M059J (cell line): ENCODE data around the gene LAMA2. TPM values are rescaled to one million over a fixed set of nuclear protein-coding genes. Genes with fewer than 3 reads are reported as not detected.
"Not testable (repeated sequence)": the region's sequence is repeated elsewhere in the genome, so short reads cannot be mapped to it uniquely, and the experiment has no call there.

Experiments
- DNase-seq: peaks from one replicate; pipeline ENCODE4 v3.0.0-alpha.2; 2012; ENCODE audit warnings: low read depth
- total RNA-seq: library from RNA; depleted of rRNA; stranded (reverse); fragments of >200 nt; shearing (Covaris generic); gene quantifications from 2 replicates; pipeline ENCODE4 v1.2.3, GENCODE V29; 2014

LAMA2 gene
- total RNA-seq, 1 experiment from 2014 or later = 3.8 TPM

DNA sequence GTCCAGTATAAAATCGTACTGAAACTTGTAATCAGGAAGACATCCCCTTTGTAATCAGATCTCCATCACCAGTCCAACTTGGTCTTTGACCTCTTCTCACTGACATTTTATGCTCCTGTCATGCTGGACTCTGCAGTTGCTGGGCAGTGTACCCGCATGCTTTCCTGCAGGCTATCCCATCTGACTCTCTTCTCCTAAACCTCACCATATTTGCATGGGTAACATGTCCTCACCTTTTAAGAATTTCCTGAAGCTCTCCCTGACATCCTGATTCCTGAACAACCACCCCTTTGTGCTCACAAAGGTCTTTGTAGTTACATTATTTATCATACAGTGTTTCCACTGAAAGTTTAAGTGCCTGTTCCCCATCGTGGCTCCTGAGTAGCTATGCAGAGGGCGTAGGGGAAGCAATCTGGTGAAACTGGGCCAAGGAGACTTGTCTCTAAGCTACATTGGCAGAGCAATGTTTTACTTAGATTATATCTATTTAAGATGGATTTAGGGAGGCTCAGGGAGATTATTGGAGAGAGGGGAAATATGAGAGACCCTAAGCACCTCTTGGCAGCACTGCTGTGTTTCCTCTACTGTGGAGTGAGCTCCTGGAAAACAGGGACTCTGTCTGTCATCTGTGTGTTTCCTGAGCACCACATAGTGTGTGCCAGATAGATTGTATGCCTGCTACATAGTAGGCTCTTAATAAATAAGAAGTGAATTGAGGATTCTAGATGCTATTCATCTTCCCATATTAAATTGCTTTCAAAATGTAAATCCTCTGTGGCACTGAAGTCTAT is 124.0 kb downstream of the LAMA2 start:
- no peak for DNase-seq

DNA sequence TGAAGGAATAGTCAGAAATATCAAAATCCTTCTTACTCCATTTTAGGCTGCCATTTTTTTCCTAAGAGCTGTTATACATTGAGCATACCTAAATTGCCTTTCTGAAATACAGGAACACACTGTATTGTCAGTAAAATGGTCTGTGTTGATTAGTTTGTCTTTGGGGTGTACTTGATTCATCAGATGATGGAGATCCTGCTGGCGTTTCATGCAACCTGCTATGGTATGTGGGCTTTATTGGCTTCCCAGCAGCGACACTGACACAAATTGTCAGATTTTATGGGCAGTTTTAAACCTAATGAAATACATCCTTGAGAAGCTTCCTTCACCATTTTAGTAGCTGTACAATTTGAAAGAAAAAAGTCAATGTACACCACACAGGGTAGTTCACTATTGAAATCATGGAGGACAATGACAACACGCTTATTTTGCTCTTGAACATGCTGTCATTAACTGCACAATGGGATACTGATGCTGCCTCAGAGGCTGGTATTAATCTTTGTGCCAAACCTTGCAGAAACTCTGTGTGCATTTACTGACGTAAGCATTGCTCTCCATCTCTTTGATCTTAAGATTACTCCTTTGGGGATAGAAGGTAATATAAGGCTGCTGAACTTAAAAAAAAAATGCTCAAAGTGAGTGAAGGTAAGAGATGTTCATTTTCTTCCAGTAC is 124.9 kb downstream of the LAMA2 start:
- no peak for DNase-seq

DNA sequence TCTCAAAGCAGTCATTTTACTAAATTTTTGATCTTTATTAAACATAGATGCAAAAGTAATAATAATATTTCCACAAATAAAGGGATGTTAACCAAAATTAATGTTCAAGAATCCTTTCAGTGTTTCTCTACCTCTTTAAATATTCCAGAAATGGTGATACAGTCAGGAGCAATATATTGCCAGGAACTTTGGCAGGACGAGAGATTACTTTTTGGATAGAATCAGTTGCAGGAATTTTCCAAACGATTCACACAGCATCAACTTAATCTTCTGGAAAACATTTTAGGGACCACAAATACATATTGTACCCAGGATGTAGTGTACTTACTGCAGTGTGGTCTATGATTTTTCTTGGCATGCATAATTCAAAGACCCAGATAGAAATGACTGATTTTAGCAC is 125.7 kb downstream of the LAMA2 start:
- DNase-seq = no peak

DNA sequence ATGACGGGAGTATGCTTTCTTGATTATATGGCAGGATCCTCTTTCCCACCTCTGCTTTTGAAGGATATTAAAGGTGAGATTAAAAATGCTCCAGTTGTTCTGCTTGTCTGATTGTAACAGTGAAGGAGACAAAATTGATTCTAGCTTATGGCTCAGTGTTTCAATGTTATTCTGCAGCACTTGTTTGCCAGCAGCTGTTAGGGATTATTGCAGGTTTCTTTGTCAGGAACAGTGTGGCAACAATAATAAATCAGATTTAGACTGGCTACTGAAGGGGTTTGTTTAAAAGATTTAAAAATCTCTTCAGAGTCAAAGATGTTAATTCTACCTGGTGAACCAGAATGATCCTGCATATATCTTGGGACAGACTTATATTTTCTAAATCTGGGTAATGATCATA is 126.9 kb downstream of the LAMA2 start:
- no peak for DNase-seq

DNA sequence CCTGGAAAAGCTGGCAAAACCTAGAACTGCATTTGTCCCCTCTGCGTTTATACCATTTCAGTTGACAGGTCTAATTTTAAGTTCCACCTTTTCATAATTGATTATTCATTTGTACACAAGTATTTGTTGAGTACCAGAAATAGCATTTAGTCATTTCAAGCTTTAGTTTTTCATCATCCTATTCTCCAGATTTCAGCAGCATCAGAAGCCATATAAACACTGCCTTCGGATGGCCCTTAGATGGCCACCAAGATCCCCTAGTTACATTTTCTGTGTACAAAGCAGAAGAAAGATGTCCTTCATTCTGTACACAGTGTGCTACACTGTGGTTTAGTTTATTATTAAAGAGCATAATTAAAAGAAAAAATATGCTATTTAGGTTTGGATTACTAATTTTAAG is 131.4 kb downstream of the LAMA2 start:
- no peak for DNase-seq

DNA sequence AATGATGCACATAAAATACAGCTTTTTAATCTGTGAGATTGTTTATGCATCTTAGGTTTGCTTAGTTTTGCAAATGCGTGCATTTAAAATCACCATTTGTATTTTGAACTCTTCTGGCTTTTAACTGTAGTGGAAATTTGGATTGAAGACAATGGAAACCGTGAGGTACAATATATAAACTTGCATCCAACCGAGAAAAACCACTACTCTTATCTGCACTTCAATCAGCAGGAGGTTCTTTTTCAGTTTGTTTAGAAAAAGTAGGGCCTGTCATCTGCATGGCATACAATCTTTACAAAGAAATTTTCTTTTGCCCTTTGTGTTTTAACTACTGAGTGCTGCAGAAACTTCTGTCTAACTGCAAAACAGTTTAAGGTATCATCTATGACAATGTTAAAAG is 132.8 kb downstream of the LAMA2 start:
- peak; percentile 56 for DNase-seq

DNA sequence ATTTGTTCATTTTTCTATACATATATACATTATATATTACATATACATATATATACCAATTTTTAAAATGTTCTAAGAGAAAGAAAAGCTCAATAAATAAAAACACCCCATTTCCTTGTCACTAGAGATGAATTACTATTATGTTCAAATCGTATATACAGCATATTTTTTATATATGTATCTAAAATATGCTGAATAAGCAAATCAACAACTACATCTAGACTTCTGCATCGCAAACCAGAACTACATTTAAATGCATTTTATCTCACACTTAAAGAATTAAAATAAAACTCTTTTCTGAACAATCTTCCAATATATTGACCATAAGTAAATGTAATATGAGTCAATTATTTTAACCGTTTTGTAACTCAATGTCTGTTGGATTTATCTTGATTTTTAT is 133.9 kb downstream of the LAMA2 start:
- DNase-seq = no peak

DNA sequence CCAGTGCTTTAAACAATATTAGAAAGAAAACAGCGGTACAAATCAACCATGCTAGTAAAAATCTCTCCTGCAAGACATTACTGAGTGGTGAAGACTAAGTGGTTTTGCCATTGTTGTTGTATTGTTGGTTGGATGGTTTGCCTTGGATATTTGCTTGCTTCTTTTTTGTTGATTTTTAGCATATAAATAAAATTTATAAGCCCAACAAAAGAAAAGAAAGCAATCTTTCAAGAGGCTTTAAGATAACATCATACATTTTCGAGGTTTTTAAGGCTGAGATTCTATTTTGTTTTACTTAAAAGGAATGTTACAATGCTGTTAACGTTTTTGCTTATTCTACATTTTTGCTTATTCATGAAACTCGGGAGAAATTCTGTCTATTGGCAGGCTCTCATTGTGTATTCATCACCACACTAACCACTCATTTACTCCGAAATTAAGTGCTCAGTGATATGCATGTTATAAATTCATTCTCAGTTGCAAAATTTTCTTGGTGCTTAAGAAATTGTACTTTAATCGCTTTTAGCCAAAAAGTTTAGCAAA is 139.1 kb downstream of the LAMA2 start:
- peak; percentile 19 for DNase-seq

DNA sequence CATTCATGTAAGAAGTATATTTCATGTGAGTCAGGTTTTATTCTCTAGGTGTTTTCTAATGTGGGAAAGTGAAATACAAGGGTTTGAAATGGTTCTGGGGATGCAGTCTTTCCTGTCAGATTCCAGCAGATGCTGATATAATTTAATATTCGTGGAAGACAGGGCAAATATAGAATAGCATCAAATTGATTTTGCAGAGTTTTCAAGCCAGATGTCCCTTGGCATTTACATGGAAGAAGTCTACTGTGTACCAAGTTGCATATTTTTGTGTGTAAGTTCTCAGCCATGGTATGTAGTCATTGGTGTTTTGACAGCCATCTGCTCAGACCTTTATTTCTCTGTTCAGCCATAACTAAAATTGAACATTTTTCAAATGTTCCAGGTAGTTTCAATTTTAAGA is 143.7 kb downstream of the LAMA2 start:
- no peak for DNase-seq

DNA sequence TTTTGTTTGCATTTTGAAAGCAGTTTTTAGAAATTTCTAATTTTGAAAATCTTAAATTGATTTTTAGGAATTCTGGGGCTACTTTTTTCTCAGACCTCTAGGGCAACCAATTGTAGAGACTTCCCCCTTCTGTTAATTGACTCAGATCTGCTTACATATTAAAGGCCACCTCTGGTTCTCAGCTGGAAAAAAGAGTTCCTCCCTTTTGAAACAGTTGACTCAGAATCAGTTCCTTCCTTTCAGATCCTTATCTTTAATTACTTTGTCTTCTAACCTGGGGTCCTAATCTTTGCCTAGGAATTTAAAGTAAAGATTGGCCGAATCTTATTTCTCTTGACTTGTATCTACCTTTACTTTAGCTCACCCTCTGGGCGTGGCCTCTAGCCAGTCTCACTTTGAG is 146.8 kb downstream of the LAMA2 start:
- DNase-seq = peak; percentile 67

DNA sequence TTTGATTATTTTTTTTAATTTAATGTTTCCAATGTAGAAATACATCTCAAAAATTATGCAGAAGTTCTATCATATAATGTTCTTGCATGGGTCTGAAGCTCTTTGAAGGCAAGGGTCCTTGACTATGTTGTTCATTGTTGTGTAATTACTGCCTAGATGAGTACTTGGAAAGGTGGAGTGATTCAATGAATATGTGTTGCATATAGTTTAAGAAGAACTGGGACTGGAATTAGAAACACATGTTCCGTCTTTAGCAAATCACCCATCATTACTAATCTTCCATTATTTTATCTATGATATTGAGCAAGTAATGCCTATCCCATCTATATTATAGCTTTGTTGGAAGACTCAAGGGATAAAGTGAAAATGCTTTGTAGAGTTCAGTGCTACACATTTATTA is 147.3 kb downstream of the LAMA2 start:
- DNase-seq = no peak

DNA sequence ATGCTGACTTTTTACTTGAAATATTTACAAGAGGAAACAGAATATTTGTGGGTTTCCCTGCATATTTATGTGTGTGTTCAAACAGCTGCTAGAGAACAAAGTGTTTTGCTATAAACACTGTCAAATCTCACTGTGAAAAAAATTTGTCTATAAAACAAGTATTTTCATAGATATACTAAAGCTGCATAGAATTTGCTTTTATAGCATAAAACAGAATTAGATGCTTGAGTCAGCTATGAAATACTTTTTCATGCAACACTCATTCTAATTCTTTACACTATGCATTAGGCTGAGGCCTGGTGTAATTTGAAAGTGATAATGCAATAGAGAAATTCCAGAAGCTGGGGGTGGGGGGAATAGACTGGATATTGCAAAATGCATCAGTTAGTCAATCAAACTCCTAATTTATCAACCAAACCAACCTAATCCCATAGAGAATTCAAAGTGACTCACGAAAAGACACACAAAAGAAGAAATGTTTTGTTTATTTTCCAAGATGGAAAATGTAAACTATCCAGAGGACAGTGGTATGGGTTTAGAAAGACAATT is 148.2 kb downstream of the LAMA2 start:
- peak; percentile 74 for DNase-seq

DNA sequence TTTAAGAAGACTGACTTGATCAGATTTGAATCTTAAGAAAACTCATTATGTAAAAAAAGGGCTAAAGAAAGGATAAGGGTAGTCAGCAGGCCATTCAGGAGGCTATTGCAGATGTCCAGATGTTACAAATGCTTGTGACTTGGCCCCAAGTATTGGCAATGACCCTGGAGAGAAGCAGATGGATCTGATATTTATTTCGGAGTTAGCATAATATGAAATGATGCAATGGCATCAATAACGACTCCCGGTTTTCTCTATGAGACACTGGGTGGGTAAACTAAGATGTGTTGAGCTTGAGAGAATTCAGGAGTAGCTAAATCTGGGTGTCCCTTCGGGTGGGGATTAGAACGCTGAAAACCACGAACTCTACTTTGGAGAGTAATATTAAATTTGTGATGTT is 149.7 kb downstream of the LAMA2 start:
- no peak for DNase-seq

DNA sequence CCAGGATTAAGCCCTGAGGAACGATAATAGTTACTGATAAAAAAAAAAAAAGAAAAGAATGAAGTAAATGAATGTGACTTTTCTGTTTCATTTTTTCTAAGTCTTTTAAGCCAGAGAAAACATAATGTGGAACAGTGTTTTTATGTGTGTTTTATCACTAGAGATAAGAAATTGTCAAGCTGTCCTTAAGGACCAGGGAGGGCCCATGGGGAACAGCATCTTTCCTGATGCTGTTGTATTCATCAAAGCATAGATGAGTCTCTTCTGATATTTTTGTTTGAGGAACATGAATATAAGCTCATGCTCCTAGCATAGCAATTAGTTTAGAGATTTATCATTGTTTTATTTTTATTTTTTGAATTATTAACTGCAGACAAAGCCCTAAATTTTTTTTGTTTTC is 150.2 kb downstream of the LAMA2 start:
- DNase-seq = no peak

DNA sequence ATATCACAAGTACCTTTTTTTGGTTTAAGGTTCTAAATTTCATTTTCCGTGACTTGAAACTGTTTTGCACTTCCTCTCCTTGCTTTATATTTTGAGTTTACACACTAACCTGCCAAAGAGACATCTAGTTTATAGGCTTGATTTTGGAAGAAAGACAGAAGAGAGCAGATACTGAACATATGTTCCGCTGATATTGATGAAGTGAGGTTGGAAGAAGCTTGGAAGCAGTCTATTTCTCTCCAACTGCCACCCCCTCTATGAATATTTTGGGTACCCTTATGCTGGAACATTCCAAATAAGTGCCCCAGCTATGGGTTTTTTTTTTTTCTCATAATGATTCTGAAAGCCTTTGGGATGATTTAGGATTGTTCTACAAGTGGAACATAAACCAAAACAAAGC is 150.6 kb downstream of the LAMA2 start:
- DNase-seq = no peak

DNA sequence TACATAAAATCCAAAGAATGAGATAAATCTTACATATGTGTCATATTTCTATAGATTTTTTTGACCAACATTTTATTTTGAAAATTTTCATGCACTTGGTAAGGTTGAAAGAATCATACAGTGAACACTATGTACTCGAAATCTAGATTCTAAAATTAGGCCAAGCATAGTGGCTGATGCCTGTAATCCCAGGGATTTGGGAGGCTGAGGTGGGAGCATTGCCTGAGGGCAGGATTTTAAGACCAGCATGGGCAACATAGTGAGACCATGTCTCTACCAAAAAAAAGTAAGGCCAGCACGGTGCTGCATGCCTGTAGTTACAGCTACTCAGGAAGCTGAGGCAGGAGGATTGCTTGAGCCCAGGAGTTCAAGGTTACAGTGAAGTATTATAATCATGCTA is 158.6 kb downstream of the LAMA2 start:
- no peak for DNase-seq

DNA sequence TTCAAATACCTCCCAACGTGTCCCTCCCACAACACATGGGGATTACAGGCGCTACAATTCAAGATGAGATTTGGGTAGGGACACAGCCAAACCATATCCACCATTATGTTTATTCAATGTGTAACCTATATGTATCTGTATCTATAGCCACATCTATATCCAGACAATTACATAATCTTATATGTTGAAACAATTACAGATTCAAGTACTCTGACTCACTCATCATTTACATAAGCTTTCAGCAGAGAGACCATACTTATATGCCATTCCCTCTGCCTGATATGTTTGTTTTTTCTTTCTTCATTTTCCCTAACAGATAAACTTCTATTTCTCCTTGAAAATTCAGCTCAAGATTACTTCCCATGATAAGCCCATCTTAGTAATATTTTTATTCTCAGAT is 163.6 kb downstream of the LAMA2 start:
- DNase-seq = no peak

DNA sequence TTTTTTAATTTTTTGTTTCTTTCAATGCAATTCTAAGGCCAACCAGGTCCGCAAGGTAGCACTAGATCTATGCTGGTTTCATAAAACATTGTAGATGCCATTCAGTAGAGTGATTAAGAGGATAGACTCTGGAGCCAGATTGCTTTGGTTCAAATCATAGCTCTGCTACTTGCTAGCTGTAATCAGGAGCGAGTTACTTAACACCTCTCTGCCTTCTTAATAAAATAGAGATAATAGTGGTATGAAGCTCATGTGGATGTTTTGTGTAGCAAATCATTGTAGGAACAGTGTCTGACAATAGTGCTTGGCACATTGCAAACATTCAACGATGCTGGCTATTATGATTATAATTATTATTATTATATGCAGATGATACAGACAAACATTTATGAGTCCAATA is 164.9 kb downstream of the LAMA2 start:
- no peak for DNase-seq

DNA sequence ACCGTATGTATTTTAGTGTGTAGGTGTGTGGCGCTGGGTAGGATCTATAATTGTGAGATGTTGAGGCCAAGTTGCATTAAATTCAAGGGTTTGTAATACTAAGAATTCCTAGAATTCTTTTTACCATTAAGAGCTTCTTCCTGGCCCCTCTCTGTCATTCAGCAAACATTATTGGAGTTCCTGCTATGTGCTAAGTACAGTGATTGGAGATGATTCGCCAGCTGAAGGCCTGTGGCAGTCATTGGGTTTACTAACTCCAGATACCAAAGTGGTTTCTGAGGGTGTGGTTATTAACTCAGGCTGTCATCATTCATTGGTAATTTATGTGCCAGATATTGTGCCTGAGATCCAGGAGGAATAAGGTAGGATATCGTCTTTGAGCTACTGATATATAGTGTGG is 167.1 kb downstream of the LAMA2 start:
- DNase-seq = peak; percentile 19

DNA sequence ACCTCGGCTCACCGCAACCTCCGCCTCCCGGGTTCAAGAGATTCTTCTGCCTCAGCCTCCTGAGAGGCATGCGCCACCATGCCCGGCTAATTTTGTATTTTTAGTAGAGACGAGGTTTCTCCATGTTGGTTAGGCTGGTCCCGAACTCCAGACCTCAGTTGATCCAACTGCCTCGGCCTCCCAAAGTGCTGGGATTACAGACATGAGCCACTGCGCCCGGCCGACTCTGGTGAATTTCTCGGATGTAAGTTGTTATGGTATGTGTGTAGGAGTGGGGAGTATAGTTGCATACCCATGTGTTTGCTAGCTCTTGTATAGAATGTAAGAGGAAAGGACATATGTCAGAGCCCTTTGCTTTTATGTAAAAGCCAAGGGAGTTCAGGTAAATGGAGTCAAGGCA is 170.2 kb downstream of the LAMA2 start:
- DNase-seq = not testable (repeated sequence)

DNA sequence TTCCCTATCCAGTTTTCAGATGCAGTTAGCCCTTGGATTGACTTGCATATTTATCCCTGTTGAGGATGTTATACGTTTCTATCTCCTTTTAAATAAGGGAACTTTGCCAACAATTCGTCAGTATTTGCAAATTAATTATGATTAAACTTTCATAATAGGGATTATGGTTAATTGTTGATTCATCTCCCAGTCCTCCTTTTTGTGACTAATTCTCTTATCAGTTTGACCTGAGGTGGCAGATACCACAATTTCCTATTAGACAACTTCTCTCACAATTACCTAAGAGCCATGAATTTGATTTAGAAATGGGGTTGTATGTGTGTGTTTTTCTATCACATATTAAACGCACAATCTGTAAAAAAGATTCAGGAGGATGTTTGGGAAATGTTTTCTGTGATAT is 172.9 kb downstream of the LAMA2 start:
- peak; percentile 27 for DNase-seq

DNA sequence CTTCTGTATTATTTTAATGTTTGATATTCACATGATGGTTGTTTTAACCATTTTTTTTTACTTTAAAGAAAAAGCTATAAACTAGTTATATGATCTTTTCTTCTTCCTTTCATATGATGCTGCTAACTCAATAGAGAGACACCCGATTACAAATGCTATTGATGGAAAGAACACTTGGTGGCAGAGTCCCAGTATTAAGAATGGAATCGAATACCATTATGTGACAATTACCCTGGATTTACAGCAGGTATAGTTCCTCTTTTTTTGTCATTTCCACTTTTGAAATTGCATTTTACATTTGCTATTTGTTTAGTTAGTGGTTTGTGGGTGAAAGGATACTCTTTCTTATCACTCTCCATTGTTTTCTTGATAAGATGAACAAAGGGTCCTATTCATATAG is 176.7 kb downstream of the LAMA2 start:
- no peak for DNase-seq

DNA sequence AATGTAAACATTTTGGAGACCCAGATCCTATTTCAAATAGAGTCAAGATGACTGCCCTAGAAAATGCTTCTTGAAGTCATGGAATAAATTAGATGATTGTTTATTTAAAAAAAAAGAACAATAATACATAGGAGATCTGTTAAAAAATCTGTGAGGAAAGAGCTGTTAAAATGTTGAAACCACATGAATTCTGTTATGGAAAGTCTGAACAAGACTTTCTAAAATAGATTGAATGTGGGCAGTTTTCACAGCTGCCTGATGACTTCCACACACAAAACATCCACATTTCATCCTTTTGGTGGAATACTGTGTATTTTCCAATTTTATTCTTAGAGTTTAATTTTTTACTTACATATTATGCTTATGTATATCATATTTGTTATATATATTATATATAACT is 186.1 kb downstream of the LAMA2 start:
- DNase-seq = no peak
